Activated B cell treated with CpG ODN at 0.5 μM for 24 hours (primary cell): ENCODE measurements around the gene ZNF592. TPM values are rescaled to one million over a fixed set of nuclear protein-coding genes. Genes with fewer than 3 reads are reported as not detected.

ENCODE experiments used
- ATAC-seq: fragments of 200-7000 bp; cut with Tn5 transposase; one replicate; pipeline ENCODE4 v1.10.0; 2021; ENCODE audit warnings: low read depth, mild to moderate bottlenecking, moderate library complexity
- CTCF ChIA-PET: fragments of 350-600 bp; sonication (Branson Sonifier 250); formaldehyde crosslinking; loops from one replicate; lab custom pipeline; 2021; ENCODE audit warnings: antibody characterized with exemption; lab: Charles Lee
- POLR2A ChIA-PET: fragments of 350-600 bp; sonication (Branson Sonifier 250); formaldehyde crosslinking; loops from one replicate; lab custom pipeline; 2021; ENCODE audit warnings: antibody characterized with exemption; lab: Charles Lee
- DNase-seq: peaks from one replicate; pipeline ENCODE4 v3.0.0; 2022
- H3K27ac Mint-ChIP-seq: one replicate; pipeline ENCODE4 v1.8.0; 2020; ENCODE audit warnings: mixed read lengths
- H3K27me3 Mint-ChIP-seq: one replicate; pipeline ENCODE4 v1.8.0; 2021; ENCODE audit warnings: mixed read lengths
- H3K36me3 Mint-ChIP-seq: one replicate; pipeline ENCODE4 v1.8.0; 2021; ENCODE audit warnings: low read depth, mixed read lengths
- H3K4me1 Mint-ChIP-seq: one replicate; pipeline ENCODE4 v1.8.0; 2021; ENCODE audit warnings: mixed read lengths
- H3K4me3 Mint-ChIP-seq: one replicate; pipeline ENCODE4 v1.8.0; 2020; ENCODE audit warnings: mild to moderate bottlenecking, mixed read lengths
- H3K9me3 Mint-ChIP-seq: one replicate; pipeline ENCODE4 v1.8.0; 2020; ENCODE audit warnings: mixed read lengths
- intact Hi-C: fragments of 100-400 bp; cut with micrococcal nuclease; formaldehyde crosslinking; loops from one replicate; pipeline ENCODE4 v1.15.1; 2024
- total RNA-seq: library from RNA; stranded (reverse); gene quantifications from 2 replicates; pipeline ENCODE4 v1.2.3, GENCODE V29; 2022
- TF ChIP-seq, protein P1 (sequence below): fragments of 200-600 bp; IDR thresholded peaks from one replicate; pipeline ENCODE4 v1.8.0; 2022; ENCODE audit warnings: antibody characterized with exemption, mild to moderate bottlenecking

The ZNF592 gene
- total RNA-seq, 1 donor from 2014 or later, result 44.3 TPM

- H3K9me3 Mint-ChIP-seq, result no peaks in the 10 kb centered on the region
- H3K27ac Mint-ChIP-seq, result no peak overlapping the region
- POLR2A ChIA-PET, result no interaction called here
Measured at GRCh38 chr15:84795186-84795585, 46.8 kb downstream of the ZNF592 start.

GRCh38 chr15:84797212-84797611, 48.8 kb downstream of the ZNF592 start:
- TF ChIP-seq, protein P1, sequence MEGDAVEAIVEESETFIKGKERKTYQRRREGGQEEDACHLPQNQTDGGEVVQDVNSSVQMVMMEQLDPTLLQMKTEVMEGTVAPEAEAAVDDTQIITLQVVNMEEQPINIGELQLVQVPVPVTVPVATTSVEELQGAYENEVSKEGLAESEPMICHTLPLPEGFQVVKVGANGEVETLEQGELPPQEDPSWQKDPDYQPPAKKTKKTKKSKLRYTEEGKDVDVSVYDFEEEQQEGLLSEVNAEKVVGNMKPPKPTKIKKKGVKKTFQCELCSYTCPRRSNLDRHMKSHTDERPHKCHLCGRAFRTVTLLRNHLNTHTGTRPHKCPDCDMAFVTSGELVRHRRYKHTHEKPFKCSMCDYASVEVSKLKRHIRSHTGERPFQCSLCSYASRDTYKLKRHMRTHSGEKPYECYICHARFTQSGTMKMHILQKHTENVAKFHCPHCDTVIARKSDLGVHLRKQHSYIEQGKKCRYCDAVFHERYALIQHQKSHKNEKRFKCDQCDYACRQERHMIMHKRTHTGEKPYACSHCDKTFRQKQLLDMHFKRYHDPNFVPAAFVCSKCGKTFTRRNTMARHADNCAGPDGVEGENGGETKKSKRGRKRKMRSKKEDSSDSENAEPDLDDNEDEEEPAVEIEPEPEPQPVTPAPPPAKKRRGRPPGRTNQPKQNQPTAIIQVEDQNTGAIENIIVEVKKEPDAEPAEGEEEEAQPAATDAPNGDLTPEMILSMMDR, result no peak
- H3K27me3 Mint-ChIP-seq, result no peaks in the 10 kb centered on the region
- ChIA-PET CTCF (no interaction called here), POLR2A (no interaction called here)
- no peak overlapping the region for H3K4me3 Mint-ChIP-seq
- no peaks in the 10 kb centered on the region for H3K9me3 Mint-ChIP-seq
- H3K27ac Mint-ChIP-seq, result no peak overlapping the region
- intact Hi-C loops, result no loop called here
- no peak for ATAC-seq
- H3K36me3 Mint-ChIP-seq, result peaks cover 79% of the 10 kb centered on the region
- DNase-seq, result no peak
- H3K4me1 Mint-ChIP-seq, result no peaks in the 10 kb centered on the region

More at GRCh38 chr15:84795186-84795585, 46.8 kb downstream of the ZNF592 start:
- Mint-ChIP-seq H3K36me3 (peaks cover 81% of the 10 kb centered on the region), H3K4me1 (peaks cover 3% of the 10 kb centered on the region), H3K4me3 (no peak overlapping the region), H3K27me3 (no peaks in the 10 kb centered on the region)
- DNase-seq (no peak), ATAC-seq (no peak)
- CTCF ChIA-PET, result no interaction called here
- intact Hi-C loops, result no loop called here
- TF ChIP-seq, protein P1, result no peak

DNA sequence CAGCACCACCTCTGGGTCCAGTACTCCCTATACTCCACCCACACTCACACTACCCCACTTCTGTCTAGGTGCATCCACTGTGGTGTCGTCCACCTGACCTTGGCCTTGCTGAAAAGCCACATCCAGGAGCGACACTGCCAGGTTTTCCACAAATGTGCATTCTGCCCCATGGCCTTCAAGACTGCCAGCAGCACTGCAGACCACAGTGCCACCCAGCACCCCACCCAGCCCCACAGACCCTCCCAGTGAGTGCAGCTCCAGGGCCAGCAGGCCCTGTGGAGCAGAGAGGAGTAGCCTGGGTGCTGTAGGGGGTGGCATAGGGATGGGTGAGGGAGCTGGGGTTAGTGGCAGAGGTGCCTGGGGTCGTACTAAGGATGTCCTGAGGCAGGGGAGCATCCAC, 49.4 kb downstream of the ZNF592 start:
- no peak for DNase-seq
- H3K36me3 Mint-ChIP-seq, result peaks cover 79% of the 10 kb centered on the region
- no peaks in the 10 kb centered on the region for H3K9me3 Mint-ChIP-seq
- TF ChIP-seq, protein P1, result no peak
- no peaks in the 10 kb centered on the region for H3K4me1 Mint-ChIP-seq
- no peak for ATAC-seq
- H3K27ac Mint-ChIP-seq, result no peak overlapping the region
- no peaks in the 10 kb centered on the region for H3K27me3 Mint-ChIP-seq
- POLR2A ChIA-PET, result no interaction called here
- CTCF ChIA-PET, result no interaction called here
- intact Hi-C loops, result no loop called here
- H3K4me3 Mint-ChIP-seq, result no peak overlapping the region

- intact Hi-C loops, result no loop called here
- no peaks in the 10 kb centered on the region for H3K9me3 Mint-ChIP-seq
- DNase-seq (no peak), ATAC-seq (no peak)
- CTCF ChIA-PET, result no interaction called here
- no peak overlapping the region for H3K27ac Mint-ChIP-seq
- peaks cover 82% of the 10 kb centered on the region for H3K36me3 Mint-ChIP-seq
- H3K27me3 Mint-ChIP-seq, result no peaks in the 10 kb centered on the region
- POLR2A ChIA-PET, result no interaction called here
- H3K4me1 Mint-ChIP-seq, result no peaks in the 10 kb centered on the region
- H3K4me3 Mint-ChIP-seq, result no peak overlapping the region
- TF ChIP-seq, protein P1, result no peak
Measured at GRCh38 chr15:84798436-84798946, 50.1 kb downstream of the ZNF592 start.

DNA sequence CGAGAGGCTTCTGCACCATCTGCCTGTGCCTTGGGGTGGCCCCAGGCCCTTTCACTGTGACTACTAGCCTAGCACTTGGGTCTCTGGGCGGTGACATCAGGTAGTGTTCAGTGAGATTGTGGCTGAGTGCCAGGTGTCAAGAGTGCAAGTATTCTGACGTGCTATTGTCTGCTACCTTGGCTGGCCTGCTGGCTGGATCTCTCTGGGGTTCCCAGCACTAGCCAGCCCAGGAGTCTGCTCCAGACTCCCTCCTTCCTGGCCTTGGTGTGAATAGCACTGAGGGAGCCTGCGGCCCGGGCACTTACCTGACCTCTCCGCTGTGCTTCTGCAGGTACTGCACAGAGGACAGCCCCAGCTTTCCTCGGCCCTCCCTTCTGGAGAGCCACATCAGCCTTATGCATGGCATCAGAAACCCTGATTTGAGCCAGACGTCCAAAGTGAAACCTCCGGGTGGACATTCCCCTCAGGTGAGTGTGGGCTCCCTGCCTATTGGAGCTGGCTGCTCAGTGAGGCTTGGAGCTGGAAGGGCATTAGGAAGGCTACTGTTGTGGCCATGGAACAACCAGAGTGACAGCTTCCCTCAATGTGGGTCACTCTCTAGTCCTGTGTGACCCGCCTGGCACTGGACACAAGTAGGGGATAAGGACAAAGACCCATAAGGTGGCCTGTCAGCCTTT, 51.3 kb downstream of the ZNF592 start:
- Mint-ChIP-seq H3K27me3 (no peaks in the 10 kb centered on the region), H3K4me1 (no peaks in the 10 kb centered on the region), H3K9me3 (no peaks in the 10 kb centered on the region), H3K27ac (no peak overlapping the region), H3K4me3 (no peak overlapping the region), H3K36me3 (peaks cover 82% of the 10 kb centered on the region)
- CTCF ChIA-PET, result no interaction called here
- no peak for ATAC-seq
- POLR2A ChIA-PET, result no interaction called here
- TF ChIP-seq, protein P1, result no peak
- intact Hi-C loops, result no loop called here
- no peak for DNase-seq
